Uterus (tissue), 4 donors: ENCODE data around the gene ACOXL. TPM values are rescaled to one million over a fixed set of nuclear protein-coding genes. Genes with fewer than 3 reads are reported as not detected.

Experiments used
- DNase-seq, 2 donors: peaks; one replicate each; pipeline ENCODE4 v3.0.0-alpha.2; 2019 to 2020
- H3K27ac ChIP-seq, 2 donors: fragments of 200-600 bp; sonication (generic); 1 replicate in 1 of 2; 2 replicates in 1 of 2; pipeline ENCODE4 v1.5.1; 2016 to 2018
- H3K27me3 ChIP-seq, 2 donors: fragments of 200-600 bp; sonication (generic); one replicate each; pipeline ENCODE4 v1.5.1; 2018 to 2019; ENCODE audit warnings: control low read depth in 1 of 2
- H3K36me3 ChIP-seq, 2 donors: fragments of 200-600 bp; sonication (generic); one replicate each; pipeline ENCODE4 v1.5.1; 2019; ENCODE audit warnings: control low read depth in 1 of 2
- H3K4me1 ChIP-seq, 2 donors: fragments of 200-600 bp; sonication (generic); one replicate each; pipeline ENCODE4 v1.5.1; 2018 to 2019; ENCODE audit warnings: control low read depth in 1 of 2
- H3K4me3 ChIP-seq, 2 donors: fragments of 200-600 bp; sonication (generic); 1 replicate in 1 of 2; 2 replicates in 1 of 2; pipeline ENCODE4 v1.5.1; 2018 to 2019; ENCODE audit warnings: mild to moderate bottlenecking in 1 of 2
- H3K9me3 ChIP-seq, 2 donors: fragments of 200-600 bp; sonication (generic); one replicate each; pipeline ENCODE4 v1.5.1; 2019; ENCODE audit warnings: control low read depth in 1 of 2
- CTCF ChIP-seq, 4 experiments: fragments of 200-600 bp in 2 of 4; fragments of 450-650 bp in 2 of 4; sonication (generic) in 2 of 4; IDR thresholded peaks; one replicate each; pipeline ENCODE4 v1.5.1; 2016 to 2019; ENCODE audit warnings: antibody characterized with exemption in 4 of 4, mild to moderate bottlenecking in 2 of 4, moderate library complexity in 1 of 4
- POLR2A ChIP-seq, 2 donors: fragments of 450-650 bp; IDR thresholded peaks; one replicate each; pipeline ENCODE4 v1.6.1; 2016; ENCODE audit warnings: antibody characterized with exemption in 2 of 2, mild to moderate bottlenecking in 1 of 2, moderate library complexity in 1 of 2
- intact Hi-C: fragments of 100-400 bp; cut with DNase I; formaldehyde crosslinking; loops from one replicate; pipeline ENCODE4 v1.15.1; 2023; ENCODE audit warnings: low total_unique reads
- total RNA-seq, 4 donors: library from RNA; depleted of rRNA in 3 of 4; stranded (reverse); fragments of >200 nt in 3 of 4; gene quantifications; one replicate each; pipeline versions ENCODE4 v1.1.0 to v1.2.4, GENCODE V29; 2014 to 2023
- donor health status: DM: yes; HTN: yes; CAD: no.

Gene ACOXL
- total RNA-seq, 4 donors from 2014 or later, result 0.18 to 0.41 TPM; not detected in 2

GRCh38 chr2:110980339-110981062, 248.1 kb downstream of the ACOXL start:
- intact Hi-C loops, result no loop called here
- H3K9me3 ChIP-seq, result no peaks in the 10 kb centered on the region
- H3K27me3 ChIP-seq, result no peaks in the 10 kb centered on the region
- H3K4me1 ChIP-seq, result no peaks in the 10 kb centered on the region
- no peaks in the 10 kb centered on the region for H3K36me3 ChIP-seq
- TF ChIP-seq POLR2A (IDR thresholded peaks at IDR 0.05) (no peak), CTCF (IDR thresholded peaks at IDR 0.05) (no peak)
- H3K27ac ChIP-seq, result no peak overlapping the region
- no peak overlapping the region for H3K4me3 ChIP-seq
- no peak for DNase-seq

- DNase-seq, result no peak
- Histone ChIP-seq H3K27me3 (no peaks in the 10 kb centered on the region), H3K27ac (no peak overlapping the region), H3K4me1 (no peaks in the 10 kb centered on the region), H3K4me3 (no peak overlapping the region), H3K36me3 (no peaks in the 10 kb centered on the region), H3K9me3 (no peaks in the 10 kb centered on the region)
- intact Hi-C loops, result no loop called here
- no peak for TF ChIP-seq CTCF (IDR thresholded peaks at IDR 0.05)
- TF ChIP-seq POLR2A (IDR thresholded peaks at IDR 0.05), result no peak
Observed at GRCh38 chr2:110983133-110983532, 250.8 kb downstream of the ACOXL start.

GRCh38 chr2:110984694-110985490, 252.5 kb downstream of the ACOXL start:
- Histone ChIP-seq H3K27me3 (no peaks in the 10 kb centered on the region), H3K36me3 (no peaks in the 10 kb centered on the region), H3K27ac (no peak overlapping the region), H3K9me3 (no peaks in the 10 kb centered on the region), H3K4me1 (no peaks in the 10 kb centered on the region), H3K4me3 (no peak overlapping the region)
- TF ChIP-seq POLR2A (IDR thresholded peaks at IDR 0.05) (no peak), CTCF (IDR thresholded peaks at IDR 0.05) (no peak)
- DNase-seq, result no peak
- intact Hi-C loops, result no loop called here

- no peak overlapping the region for H3K27ac ChIP-seq
- intact Hi-C loops, result no loop called here
- no peak for TF ChIP-seq CTCF (IDR thresholded peaks at IDR 0.05)
- TF ChIP-seq POLR2A (IDR thresholded peaks at IDR 0.05), result no peak
- H3K9me3 ChIP-seq, result no peaks in the 10 kb centered on the region
- no peaks in the 10 kb centered on the region for H3K36me3 ChIP-seq
- H3K4me1 ChIP-seq, result no peaks in the 10 kb centered on the region
- no peaks in the 10 kb centered on the region for H3K27me3 ChIP-seq
- H3K4me3 ChIP-seq, result no peak overlapping the region
- no peak for DNase-seq
Observed at GRCh38 chr2:110990440-110990839, 258.1 kb downstream of the ACOXL start.

- TF ChIP-seq POLR2A (IDR thresholded peaks at IDR 0.05) (no peak), CTCF (IDR thresholded peaks at IDR 0.05) (no peak)
- Histone ChIP-seq H3K36me3 (no peaks in the 10 kb centered on the region), H3K27me3 (no peaks in the 10 kb centered on the region), H3K9me3 (no peaks in the 10 kb centered on the region), H3K4me1 (no peaks in the 10 kb centered on the region), H3K27ac (no peak overlapping the region), H3K4me3 (no peak overlapping the region)
- DNase-seq, result no peak
- intact Hi-C loops, result no loop called here
Observed at GRCh38 chr2:110991911-110992310, 259.5 kb downstream of the ACOXL start.
